Mesodermal cell (in vitro differentiated cells): ENCODE measurements around the gene GABARAP.

Experiments used
- H3K27ac ChIP-seq: 2 replicates; pipeline ENCODE4 v1.7.0; 2013; ENCODE audit warnings: mild to moderate bottlenecking, low read depth, low read length, moderate library complexity; ENCODE audit not compliant: severe bottlenecking
- H3K36me3 ChIP-seq: 2 replicates; pipeline ENCODE4 v1.7.1; 2013; ENCODE audit warnings: mild to moderate bottlenecking, low read length, moderate library complexity; ENCODE audit not compliant: control insufficient read depth, insufficient read depth
- H3K4me1 ChIP-seq: one replicate; pipeline ENCODE4 v1.7.1; 2013; ENCODE audit warnings: mild to moderate bottlenecking, low read length; ENCODE audit not compliant: insufficient read depth, control insufficient read depth, poor library complexity, severe bottlenecking
- H3K4me3 ChIP-seq: 2 replicates; pipeline ENCODE4 v1.7.0; 2013; ENCODE audit warnings: low read length, control low read depth, mild to moderate bottlenecking; ENCODE audit not compliant: insufficient read depth, poor library complexity, severe bottlenecking; ENCODE audit errors: extremely low read depth
- H3K9me3 ChIP-seq: 2 replicates; pipeline ENCODE4 v1.7.1; 2013; ENCODE audit warnings: mild to moderate bottlenecking, low read length, moderate library complexity; ENCODE audit not compliant: control insufficient read depth
- WGBS, 2 experiments: methylation state at CpG; one replicate each; pipeline ENCODE4 v1.1.5; 2013; ENCODE audit warnings: missing lambda C conversion rate in 2 of 2; ENCODE audit not compliant: insufficient coverage in 2 of 2; 5-methylcytosine and 5-hydroxymethylcytosine counted together

Gene GABARAP

GRCh38 chr17:7260151-7260550, 17.9 kb upstream of the GABARAP start:
- Histone ChIP-seq H3K9me3 (no peaks in the 10 kb centered on the region), H3K4me1 (peaks cover 7% of the 10 kb centered on the region), H3K36me3 (peaks cover 49% of the 10 kb centered on the region), H3K4me3 (no peak overlapping the region), H3K27ac (no peak overlapping the region)
- WGBS, 2 experiments = 96 to 100% methylated on average over 1 to 2 of the region's 4 CpGs

- no peak overlapping the region for H3K4me3 ChIP-seq
- no peaks in the 10 kb centered on the region for H3K9me3 ChIP-seq
- peaks cover 7% of the 10 kb centered on the region for H3K4me1 ChIP-seq
- H3K27ac ChIP-seq = no peak overlapping the region
- H3K36me3 ChIP-seq = peaks cover 55% of the 10 kb centered on the region
- 100% methylated on average over 2 of the region's 6 CpGs for WGBS, 2 experiments
These were observed 17.3 kb upstream of the GABARAP start for GRCh38 chr17:7259555-7259889.

- H3K4me3 ChIP-seq = no peak overlapping the region
- no peaks in the 10 kb centered on the region for H3K9me3 ChIP-seq
- H3K4me1 ChIP-seq = peaks cover 7% of the 10 kb centered on the region
- 98 to 100% methylated on average over 7 of the region's 7 CpGs for WGBS, 2 experiments
- H3K27ac ChIP-seq = no peak overlapping the region
- H3K36me3 ChIP-seq = peaks cover 61% of the 10 kb centered on the region
These were observed 16.7 kb upstream of the GABARAP start for GRCh38 chr17:7258731-7259554.

- peaks cover 6% of the 10 kb centered on the region for H3K4me1 ChIP-seq
- H3K4me3 ChIP-seq = no peak overlapping the region
- WGBS, 2 experiments = 95 to 100% methylated on average over 7 of the region's 8 CpGs
- peaks cover 66% of the 10 kb centered on the region for H3K36me3 ChIP-seq
- H3K27ac ChIP-seq = no peak overlapping the region
- H3K9me3 ChIP-seq = no peaks in the 10 kb centered on the region
These were observed 14.7 kb upstream of the GABARAP start for GRCh38 chr17:7256766-7257456.

- Histone ChIP-seq H3K9me3 (no peaks in the 10 kb centered on the region), H3K36me3 (peaks cover 59% of the 10 kb centered on the region), H3K4me1 (peaks cover 10% of the 10 kb centered on the region), H3K27ac (no peak overlapping the region), H3K4me3 (no peak overlapping the region)
- WGBS, 2 experiments = 95 to 97% methylated on average over 3 to 4 of the region's 4 CpGs
These were observed 12.3 kb upstream of the GABARAP start for GRCh38 chr17:7254511-7254910.

GRCh38 chr17:7253082-7253481, 10.8 kb upstream of the GABARAP start:
- no peaks in the 10 kb centered on the region for H3K9me3 ChIP-seq
- H3K4me1 ChIP-seq = peaks cover 18% of the 10 kb centered on the region
- 89 to 96% methylated on average over 5 of the region's 5 CpGs for WGBS, 2 experiments
- H3K36me3 ChIP-seq = peaks cover 49% of the 10 kb centered on the region
- H3K4me3 ChIP-seq = peak overlapping the region; percentile 86
- no peak overlapping the region for H3K27ac ChIP-seq

- Histone ChIP-seq H3K27ac (peak within 1 kb of the TSS; percentile 99), H3K4me3 (peak within 1 kb of the TSS; percentile 86), H3K36me3 (peaks cover 45% of the 10 kb centered on the region), H3K9me3 (no peaks in the 10 kb centered on the region), H3K4me1 (peaks cover 18% of the 10 kb centered on the region)
- 1% methylated on average over 41 to 45 of the region's 55 CpGs for WGBS, 2 experiments
These were observed 10.2 kb upstream of the GABARAP start, which contains the start of gene ELP5 for GRCh38 chr17:7252176-7253043. Gene ELP5, plus strand, starts transcription at chr17:7252215. Its CDS starts 336 bp downstream, at chr17:7252551.

GRCh38 chr17:7251661-7252175, 9.5 kb upstream of the GABARAP start, which contains the start of gene CTDNEP1:
Gene CTDNEP1, minus strand, starts transcription at chr17:7251734. Its CDS starts 438 bp downstream, at chr17:7251296.
- peaks cover 18% of the 10 kb centered on the region for H3K4me1 ChIP-seq
- H3K9me3 ChIP-seq = no peaks in the 10 kb centered on the region
- WGBS, 2 experiments = 0% methylated on average over 16 to 26 of the region's 41 CpGs
- H3K27ac ChIP-seq = peak within 1 kb of the TSS; percentile 99
- H3K4me3 ChIP-seq = peak within 1 kb of the TSS; percentile 86
- H3K36me3 ChIP-seq = peaks cover 44% of the 10 kb centered on the region

- H3K27ac ChIP-seq = peak overlapping the region; percentile 99
- H3K4me1 ChIP-seq = peaks cover 18% of the 10 kb centered on the region
- H3K9me3 ChIP-seq = no peaks in the 10 kb centered on the region
- peak overlapping the region; percentile 86 for H3K4me3 ChIP-seq
- WGBS, 2 experiments = 0 to 2% methylated on average over 20 to 40 of the region's 55 CpGs
- peaks cover 44% of the 10 kb centered on the region for H3K36me3 ChIP-seq
These were observed 8.7 kb upstream of the GABARAP start for GRCh38 chr17:7250695-7251627.
